HEK293 (cell line): ENCODE measurements around the gene FSTL5.

ENCODE experiments used
- CTCF ChIA-PET: fragments of 350-600 bp; formaldehyde crosslinking; extraction: SDS; loops from one replicate; lab custom pipeline; 2021; ENCODE audit warnings: antibody characterized with exemption; lab: Yijun Ruan, JAX
- POLR2A ChIA-PET: fragments of 300-600 bp; formaldehyde crosslinking; extraction: SDS; loops from one replicate; lab custom pipeline; 2020; ENCODE audit warnings: antibody characterized with exemption, inconsistent platforms; lab: Yijun Ruan, JAX
- H3K27ac ChIP-seq: fragments of 200-500 bp; sonication (Bioruptor generic); 2 replicates; pipeline ENCODE4 v1.5.1; 2014; ENCODE audit warnings: low read depth, low read length, control low read depth, inconsistent platforms; ENCODE audit errors: extremely low read depth
- H3K36me3 ChIP-seq, 2 experiments: fragments of 200-500 bp in 1 of 2; sonication (Bioruptor generic) in 1 of 2; 1 replicate in 1 of 2; 2 replicates in 1 of 2; pipeline ENCODE4 v1.5.1; 2014 to 2017; ENCODE audit warnings: inconsistent platforms in 2 of 2, low read length in 2 of 2; ENCODE audit not compliant: control insufficient read depth in 2 of 2, insufficient read depth in 1 of 2
- H3K4me1 ChIP-seq: fragments of 200-500 bp; sonication (Bioruptor generic); 2 replicates; pipeline ENCODE4 v1.5.1; 2014; ENCODE audit warnings: mild to moderate bottlenecking, low read length, inconsistent platforms; ENCODE audit not compliant: control insufficient read depth, insufficient read depth
- H3K4me3 ChIP-seq: 2 replicates; pipeline ENCODE4 v1.5.1; 2011; ENCODE audit warnings: low read depth, mild to moderate bottlenecking, control low read depth, low read length, moderate library complexity
- H3K9me3 ChIP-seq: fragments of 200-500 bp; sonication (Bioruptor generic); 2 replicates; pipeline ENCODE4 v1.5.1; 2014; ENCODE audit warnings: low read depth, low read length, inconsistent platforms; ENCODE audit not compliant: control insufficient read depth, insufficient read depth
- GFI1B ChIP-seq: fragments of 450-650 bp; formaldehyde crosslinking; IDR thresholded peaks from 2 replicates; pipeline ENCODE4 v1.5.1; 2016; ENCODE audit warnings: missing biosample characterization, missing genetic modification characterization
- GLIS1 ChIP-seq: fragments of 450-650 bp; formaldehyde crosslinking; IDR thresholded peaks from 2 replicates; pipeline ENCODE4 v1.5.1; 2016; ENCODE audit warnings: missing biosample characterization, missing genetic modification characterization
- IKZF3 ChIP-seq: fragments of 450-650 bp; IDR thresholded peaks from 2 replicates; pipeline ENCODE4 v1.5.0; 2018; ENCODE audit warnings: missing biosample characterization, mild to moderate bottlenecking, missing genetic modification characterization, moderate library complexity
- MZF1 ChIP-seq: fragments of 450-650 bp; formaldehyde crosslinking; IDR thresholded peaks from 2 replicates; pipeline ENCODE4 v1.5.1; 2017; ENCODE audit warnings: missing biosample characterization, missing genetic modification characterization, borderline replicate concordance
- RBAK ChIP-seq: fragments of 450-650 bp; formaldehyde crosslinking; IDR thresholded peaks from 2 replicates; pipeline ENCODE4 v1.5.1; 2016; ENCODE audit warnings: missing biosample characterization, missing genetic modification characterization
- REPIN1 ChIP-seq: fragments of 450-650 bp; formaldehyde crosslinking; IDR thresholded peaks from 2 replicates; pipeline ENCODE4 v1.5.1; 2017; ENCODE audit warnings: missing biosample characterization, missing genetic modification characterization, low read depth
- SCRT2 ChIP-seq: fragments of 450-650 bp; formaldehyde crosslinking; IDR thresholded peaks from 2 replicates; pipeline ENCODE4 v1.5.1; 2016; ENCODE audit warnings: missing biosample characterization, missing genetic modification characterization
- YY1 ChIP-seq: fragments of 450-650 bp; formaldehyde crosslinking; IDR thresholded peaks from 2 replicates; pipeline ENCODE4 v1.5.1; 2018; ENCODE audit warnings: missing biosample characterization, missing genetic modification characterization
- ZBTB20 ChIP-seq: fragments of 450-650 bp; formaldehyde crosslinking; IDR thresholded peaks from 2 replicates; pipeline ENCODE4 v1.5.1; 2016; ENCODE audit warnings: missing biosample characterization, missing genetic modification characterization
- ZNF391 ChIP-seq: fragments of 450-650 bp; formaldehyde crosslinking; IDR thresholded peaks from 2 replicates; pipeline ENCODE4 v1.5.1; 2016; ENCODE audit warnings: low read depth, missing biosample characterization, missing genetic modification characterization, borderline replicate concordance
- ZNF404 ChIP-seq: fragments of 450-650 bp; formaldehyde crosslinking; IDR thresholded peaks from 2 replicates; pipeline ENCODE4 v1.5.1; 2017; ENCODE audit warnings: missing biosample characterization, missing genetic modification characterization
- ZNF585B ChIP-seq: fragments of 450-650 bp; formaldehyde crosslinking; IDR thresholded peaks from 2 replicates; pipeline ENCODE4 v1.5.1; 2016; ENCODE audit warnings: missing biosample characterization, missing genetic modification characterization
- ZNF629 ChIP-seq: fragments of 450-650 bp; formaldehyde crosslinking; IDR thresholded peaks from 2 replicates; pipeline ENCODE4 v1.5.1; 2017; ENCODE audit warnings: missing biosample characterization, missing genetic modification characterization
- ZNF768 ChIP-seq: fragments of 450-650 bp; formaldehyde crosslinking; IDR thresholded peaks from 2 replicates; pipeline ENCODE4 v1.5.1; 2018; ENCODE audit warnings: missing biosample characterization, mild to moderate bottlenecking, missing genetic modification characterization
- ZNF777 ChIP-seq: fragments of 450-650 bp; formaldehyde crosslinking; IDR thresholded peaks from 2 replicates; pipeline ENCODE4 v1.5.1; 2017; ENCODE audit warnings: missing biosample characterization, missing genetic modification characterization, borderline replicate concordance
- TF ChIP-seq, protein P1 (sequence below): fragments of 450-650 bp; formaldehyde crosslinking; optimal IDR thresholded peaks from 2 replicates; pipeline ENCODE3; 2016; ENCODE audit warnings: missing biosample characterization, mild to moderate bottlenecking, missing genetic modification characterization
- TF ChIP-seq, protein P2 (sequence below): fragments of 450-650 bp; IDR thresholded peaks from 2 replicates; pipeline ENCODE4 v1.5.1; 2018; ENCODE audit warnings: missing biosample characterization, missing genetic modification characterization
- TF ChIP-seq, protein P3 (sequence below): fragments of 450-650 bp; formaldehyde crosslinking; IDR thresholded peaks from 2 replicates; pipeline ENCODE4 v1.5.1; 2016; ENCODE audit warnings: missing biosample characterization, missing genetic modification characterization
- TF ChIP-seq, protein P4 (sequence below): fragments of 450-650 bp; formaldehyde crosslinking; IDR thresholded peaks from 2 replicates; pipeline ENCODE4 v1.5.1; 2016; ENCODE audit warnings: missing biosample characterization, missing genetic modification characterization

Gene FSTL5

DNA sequence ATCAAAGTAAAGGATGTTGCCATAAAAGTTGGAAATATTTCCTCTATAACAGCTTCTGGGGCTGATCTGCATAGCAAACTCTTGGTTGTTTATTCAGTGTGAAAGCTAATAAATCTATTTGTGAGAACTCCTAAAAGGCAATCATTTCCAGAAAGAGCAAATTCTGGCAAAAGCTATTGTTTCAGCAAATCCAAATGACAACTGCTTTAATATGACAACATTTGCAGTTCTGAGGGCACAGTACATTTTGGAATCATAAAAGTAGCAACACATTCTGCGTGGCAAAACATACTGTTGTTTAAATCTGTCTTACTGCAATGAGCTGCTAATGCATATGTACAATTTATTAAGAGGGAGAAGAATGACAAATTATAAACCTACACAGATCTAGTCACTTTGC lies 818.1 kb downstream of the FSTL5 start (continued):
- TF ChIP-seq, protein P1, sequence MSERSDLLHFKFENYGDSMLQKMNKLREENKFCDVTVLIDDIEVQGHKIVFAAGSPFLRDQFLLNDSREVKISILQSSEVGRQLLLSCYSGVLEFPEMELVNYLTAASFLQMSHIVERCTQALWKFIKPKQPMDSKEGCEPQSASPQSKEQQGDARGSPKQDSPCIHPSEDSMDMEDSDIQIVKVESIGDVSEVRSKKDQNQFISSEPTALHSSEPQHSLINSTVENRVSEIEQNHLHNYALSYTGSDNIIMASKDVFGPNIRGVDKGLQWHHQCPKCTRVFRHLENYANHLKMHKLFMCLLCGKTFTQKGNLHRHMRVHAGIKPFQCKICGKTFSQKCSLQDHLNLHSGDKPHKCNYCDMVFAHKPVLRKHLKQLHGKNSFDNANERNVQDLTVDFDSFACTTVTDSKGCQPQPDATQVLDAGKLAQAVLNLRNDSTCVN (tag by site-specific recombination), result no peak
- TF ChIP-seq, protein P2, sequence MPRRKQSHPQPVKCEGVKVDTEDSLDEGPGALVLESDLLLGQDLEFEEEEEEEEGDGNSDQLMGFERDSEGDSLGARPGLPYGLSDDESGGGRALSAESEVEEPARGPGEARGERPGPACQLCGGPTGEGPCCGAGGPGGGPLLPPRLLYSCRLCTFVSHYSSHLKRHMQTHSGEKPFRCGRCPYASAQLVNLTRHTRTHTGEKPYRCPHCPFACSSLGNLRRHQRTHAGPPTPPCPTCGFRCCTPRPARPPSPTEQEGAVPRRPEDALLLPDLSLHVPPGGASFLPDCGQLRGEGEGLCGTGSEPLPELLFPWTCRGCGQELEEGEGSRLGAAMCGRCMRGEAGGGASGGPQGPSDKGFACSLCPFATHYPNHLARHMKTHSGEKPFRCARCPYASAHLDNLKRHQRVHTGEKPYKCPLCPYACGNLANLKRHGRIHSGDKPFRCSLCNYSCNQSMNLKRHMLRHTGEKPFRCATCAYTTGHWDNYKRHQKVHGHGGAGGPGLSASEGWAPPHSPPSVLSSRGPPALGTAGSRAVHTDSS (tag by site-specific recombination), result no peak
- TF ChIP-seq, protein P3, sequence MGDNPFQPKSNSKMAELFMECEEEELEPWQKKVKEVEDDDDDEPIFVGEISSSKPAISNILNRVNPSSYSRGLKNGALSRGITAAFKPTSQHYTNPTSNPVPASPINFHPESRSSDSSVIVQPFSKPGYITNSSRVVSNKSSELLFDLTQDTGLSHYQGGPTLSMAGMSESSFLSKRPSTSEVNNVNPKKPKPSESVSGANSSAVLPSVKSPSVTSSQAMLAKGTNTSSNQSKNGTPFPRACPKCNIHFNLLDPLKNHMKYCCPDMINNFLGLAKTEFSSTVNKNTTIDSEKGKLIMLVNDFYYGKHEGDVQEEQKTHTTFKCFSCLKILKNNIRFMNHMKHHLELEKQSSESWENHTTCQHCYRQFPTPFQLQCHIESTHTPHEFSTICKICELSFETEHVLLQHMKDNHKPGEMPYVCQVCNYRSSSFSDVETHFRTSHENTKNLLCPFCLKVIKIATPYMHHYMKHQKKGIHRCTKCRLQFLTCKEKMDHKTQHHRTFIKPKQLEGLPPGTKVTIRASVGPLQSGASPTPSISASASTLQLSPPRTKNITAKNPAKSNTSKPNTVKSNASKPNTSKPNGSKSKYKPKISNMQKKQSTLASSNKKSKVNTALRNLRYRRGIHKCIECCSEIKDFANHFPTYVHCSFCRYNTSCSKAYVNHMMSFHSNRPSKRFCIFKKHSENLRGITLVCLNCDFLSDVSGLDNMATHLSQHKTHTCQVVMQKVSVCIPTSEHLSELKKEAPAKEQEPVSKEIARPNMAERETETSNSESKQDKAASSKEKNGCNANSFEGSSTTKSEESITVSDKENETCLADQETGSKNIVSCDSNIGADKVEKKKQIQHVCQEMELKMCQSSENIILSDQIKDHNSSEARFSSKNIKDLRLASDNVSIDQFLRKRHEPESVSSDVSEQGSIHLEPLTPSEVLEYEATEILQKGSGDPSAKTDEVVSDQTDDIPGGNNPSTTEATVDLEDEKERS (tag by site-specific recombination), result no peak
- no peak for TF ChIP-seq MZF1 (tag by site-specific recombination)
- TF ChIP-seq REPIN1 (tag by site-specific recombination), result no peak
- no peak for TF ChIP-seq ZNF629 (tag by site-specific recombination)
- TF ChIP-seq ZNF777 (tag by site-specific recombination), result no peak
- TF ChIP-seq ZNF404, result no peak
- no peak for TF ChIP-seq IKZF3 (tag by site-specific recombination)

DNA sequence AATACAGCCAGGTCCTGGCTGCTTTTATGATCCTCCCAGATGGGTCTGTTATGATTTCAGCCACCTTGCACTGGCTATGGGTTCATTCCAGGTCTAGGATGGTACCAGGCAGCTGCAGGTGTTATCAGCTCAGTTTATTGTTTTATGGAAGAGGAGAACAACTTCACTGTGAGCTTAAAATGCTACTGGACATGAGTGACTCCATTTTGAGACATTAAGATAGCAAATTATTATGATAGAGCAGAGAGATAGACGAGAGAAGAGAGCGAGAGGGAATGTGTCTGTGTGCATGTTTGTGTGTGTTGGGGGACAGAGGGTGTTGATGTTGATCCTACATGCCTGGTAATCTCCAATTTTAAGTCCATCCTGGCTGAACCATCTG lies 820.2 kb downstream of the FSTL5 start:
- CTCF ChIA-PET, result no interaction called here

DNA sequence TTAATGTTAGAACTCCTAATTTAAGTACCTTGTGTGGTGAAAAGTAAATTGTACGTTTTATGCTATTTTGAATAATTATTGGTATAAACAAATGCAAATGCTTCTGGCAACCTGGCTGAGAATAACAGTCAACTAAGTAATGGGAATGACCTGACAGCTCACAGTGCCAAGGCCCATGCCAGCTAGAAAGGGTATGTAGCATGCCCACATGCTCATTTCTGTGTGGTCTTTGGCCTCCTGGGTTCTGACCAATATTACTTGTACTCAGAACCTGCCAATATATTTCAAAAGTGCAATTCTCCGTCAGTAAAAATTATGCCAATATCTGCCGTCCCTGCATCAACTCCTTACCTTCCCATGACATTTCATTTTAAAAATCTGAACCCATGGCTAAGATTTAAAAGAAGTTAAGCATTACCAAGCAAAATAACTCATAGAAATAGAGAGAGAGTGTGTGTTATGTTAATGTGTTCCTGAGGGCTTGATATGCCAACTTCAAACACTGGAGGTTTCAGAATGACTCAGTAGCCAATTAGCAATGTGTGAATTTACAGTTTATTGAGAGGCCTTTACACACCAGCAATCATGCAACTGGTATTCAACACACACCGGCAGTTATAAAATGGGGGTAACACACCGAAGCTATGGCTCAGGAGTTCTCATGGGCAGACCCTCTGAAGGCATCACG lies 820.8 kb downstream of the FSTL5 start:
- Histone ChIP-seq H3K4me3 (no peak overlapping the region), H3K36me3 (no peaks in the 10 kb centered on the region), H3K27ac (no peak overlapping the region), H3K9me3 (no peaks in the 10 kb centered on the region), H3K4me1 (no peaks in the 10 kb centered on the region)
- ChIA-PET CTCF (no interaction called here), POLR2A (no interaction called here)
- TF ChIP-seq GFI1B, result no peak
- TF ChIP-seq SCRT2 (tag by site-specific recombination), result no peak
- no peak for TF ChIP-seq YY1 (tag by site-specific recombination)
- TF ChIP-seq ZNF768 (tag by site-specific recombination), result no peak
- TF ChIP-seq ZNF404, result no peak
- TF ChIP-seq ZNF391 (tag by site-specific recombination), result no peak
- TF ChIP-seq GLIS1 (tag by site-specific recombination), result no peak

More for the DNA sequence above, 820.2 kb downstream of the FSTL5 start:
- Histone ChIP-seq H3K36me3 (no peaks in the 10 kb centered on the region), H3K9me3 (no peaks in the 10 kb centered on the region), H3K4me3 (no peak overlapping the region), H3K4me1 (no peaks in the 10 kb centered on the region), H3K27ac (no peak overlapping the region)
- POLR2A ChIA-PET, result no interaction called here
- TF ChIP-seq ZNF585B, result no peak
- TF ChIP-seq, protein P4, sequence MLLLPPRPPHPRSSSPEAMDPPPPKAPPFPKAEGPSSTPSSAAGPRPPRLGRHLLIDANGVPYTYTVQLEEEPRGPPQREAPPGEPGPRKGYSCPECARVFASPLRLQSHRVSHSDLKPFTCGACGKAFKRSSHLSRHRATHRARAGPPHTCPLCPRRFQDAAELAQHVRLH (tag by site-specific recombination), result no peak
- no peak for TF ChIP-seq RBAK
- no peak for TF ChIP-seq ZBTB20 (tag by site-specific recombination)
